ENCODE measurements around the gene RFX2.

RFX2 gene

DNA sequence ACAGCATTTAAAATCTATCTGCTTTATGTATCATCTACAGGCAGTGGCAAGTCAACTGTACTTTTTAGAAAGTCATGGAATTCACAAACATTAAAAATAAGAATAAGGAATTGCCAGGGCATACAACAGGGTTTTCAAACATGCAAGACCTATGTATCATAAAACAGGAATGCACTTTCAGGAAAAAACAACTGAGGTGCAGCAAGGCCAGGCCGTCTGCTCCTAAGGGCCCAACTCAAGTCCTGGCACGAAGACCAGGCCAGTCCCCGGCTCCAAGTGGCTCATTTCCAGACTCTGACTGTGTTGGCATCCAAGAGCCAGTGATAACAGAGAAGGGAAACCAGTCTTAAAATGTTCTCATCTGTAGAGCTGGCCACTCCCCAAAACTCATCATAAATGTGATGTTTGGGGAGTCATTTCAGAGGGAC, 7.1 kb downstream of the RFX2 start:
- no peak for DNase-seq

DNA sequence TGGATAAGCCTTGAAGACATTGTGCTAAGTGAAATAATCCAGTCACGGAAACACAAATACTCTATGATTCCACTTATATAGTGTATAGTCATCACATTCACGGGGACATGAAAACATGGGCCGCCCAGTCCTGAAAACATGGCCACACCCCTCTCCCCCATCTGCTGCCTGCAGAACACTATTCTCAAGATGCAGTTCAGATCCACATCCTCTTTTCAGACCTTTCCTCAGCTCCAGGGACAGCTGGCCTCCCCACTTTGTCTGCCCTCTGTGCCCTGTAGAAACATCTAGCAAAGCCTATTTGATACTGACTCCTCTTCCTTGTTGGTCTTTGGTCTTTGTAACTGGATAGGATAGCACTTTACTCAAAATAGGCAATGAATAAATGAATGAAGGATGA, 8.3 kb downstream of the RFX2 start:
- no peak for DNase-seq

DNA sequence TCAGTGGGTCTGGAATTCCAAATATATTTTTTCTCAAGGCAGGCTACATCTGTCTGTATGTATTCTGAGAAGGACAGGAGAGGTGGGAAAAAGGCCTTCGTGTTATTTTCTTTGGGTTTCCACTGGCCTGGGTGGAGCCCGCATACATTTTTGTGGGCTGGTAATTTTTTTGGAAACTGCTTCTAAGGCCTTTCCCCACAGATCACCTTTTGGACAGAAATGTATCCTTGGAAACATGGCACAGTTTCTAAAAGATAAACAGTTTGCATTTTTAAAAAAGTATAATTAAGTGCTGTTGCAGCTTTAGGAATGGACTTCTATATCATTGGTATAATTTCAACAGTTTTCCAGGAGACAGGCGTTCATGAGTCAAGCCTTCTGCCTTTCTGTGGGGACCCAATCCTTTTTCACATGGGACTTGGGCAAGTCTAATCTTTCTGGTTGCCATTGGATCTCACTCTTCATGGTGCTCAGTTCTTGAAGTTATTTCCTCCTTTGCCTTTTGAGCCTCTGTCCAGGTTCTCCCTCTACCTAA, 8.9 kb downstream of the RFX2 start:
- no peak for DNase-seq

DNA sequence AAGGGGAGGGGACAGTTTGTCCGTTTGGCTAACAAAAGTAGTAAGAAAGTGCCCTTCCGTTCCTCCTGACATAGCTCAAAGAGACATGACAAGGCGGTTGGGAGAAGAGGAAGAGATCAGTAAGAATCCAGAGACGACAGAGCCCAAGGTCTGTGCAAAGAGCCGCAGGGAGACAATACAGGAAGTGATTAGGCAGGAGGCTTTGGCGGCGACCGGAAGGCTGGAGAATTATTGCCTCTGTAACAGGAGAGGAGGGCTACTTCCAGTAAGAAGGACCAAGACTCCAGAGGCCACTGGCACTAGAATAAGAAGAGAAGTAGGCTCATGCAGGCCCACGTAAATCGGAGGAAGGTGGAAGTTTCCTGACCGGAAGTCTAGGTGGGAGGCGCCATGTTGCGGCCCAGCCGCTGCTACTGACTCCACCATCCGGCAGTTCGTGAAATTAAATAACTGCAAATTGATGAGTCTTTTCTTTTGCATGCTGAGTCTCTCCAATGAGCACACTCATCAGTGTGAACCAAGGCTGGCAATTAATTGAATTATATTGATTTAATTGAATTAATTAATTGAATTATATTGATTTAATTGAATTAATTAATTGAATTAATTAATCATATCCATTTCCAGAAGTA, 9.9 kb downstream of the RFX2 start:
- no peak for DNase-seq

DNA sequence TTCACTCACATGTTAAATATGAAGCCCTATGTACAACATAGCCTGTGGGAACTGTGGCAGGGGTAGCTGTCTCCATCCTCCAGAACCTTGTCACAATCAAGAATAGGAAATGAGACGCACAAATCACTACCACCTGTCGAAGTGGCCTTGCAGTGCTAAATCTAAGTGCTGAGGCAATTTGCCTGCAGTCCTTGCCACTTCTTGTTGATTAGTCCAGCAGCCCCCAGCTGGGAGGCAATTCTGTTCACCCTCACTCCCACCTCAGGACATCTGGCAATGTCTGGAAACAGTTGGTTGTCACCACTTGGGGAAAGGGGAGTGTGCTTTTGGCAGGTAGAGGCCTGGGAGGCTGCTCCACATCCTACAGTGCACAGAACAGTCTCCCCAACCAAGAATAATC, 10.7 kb downstream of the RFX2 start:
- DNase-seq = no peak

DNA sequence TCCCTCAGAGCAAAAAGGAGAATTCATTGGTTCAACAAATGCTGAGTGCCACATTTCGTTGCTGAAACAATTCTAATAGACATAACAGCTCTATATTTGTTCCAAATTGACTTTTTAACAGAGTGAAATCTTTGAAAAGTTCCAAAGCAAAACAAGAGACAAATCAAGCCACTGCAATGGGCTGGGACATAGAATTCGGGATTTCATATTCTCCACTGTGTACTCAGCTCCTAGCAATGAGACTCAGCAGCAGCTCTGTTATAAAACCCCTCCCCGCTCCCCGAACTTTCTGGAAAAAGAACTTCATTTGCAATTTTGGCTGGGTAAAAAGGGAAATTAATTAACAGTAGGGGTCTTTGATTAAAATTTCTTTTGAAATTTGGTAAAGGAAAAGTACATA, 11.3 kb downstream of the RFX2 start:
- no peak for DNase-seq

DNA sequence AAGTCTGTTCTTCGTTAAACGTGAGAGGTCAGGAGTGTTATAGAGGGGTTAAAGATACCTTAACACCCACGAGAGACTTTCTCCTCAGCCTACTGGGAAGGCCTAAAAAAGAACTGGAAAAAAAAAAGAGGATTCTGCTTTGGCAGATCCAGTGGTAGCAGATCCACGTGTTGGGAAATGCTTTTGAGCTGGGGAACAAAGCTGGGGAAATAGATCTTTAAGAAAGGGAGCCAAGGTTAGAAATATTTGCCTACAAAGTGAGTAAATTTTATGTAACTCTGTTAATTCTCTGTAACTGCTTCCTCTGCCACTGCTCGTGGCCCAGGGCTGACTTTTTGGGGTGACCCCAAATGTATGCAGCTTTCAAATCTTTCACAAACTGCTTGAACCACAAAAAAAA, 11.7 kb downstream of the RFX2 start:
- DNase-seq = no peak

DNA sequence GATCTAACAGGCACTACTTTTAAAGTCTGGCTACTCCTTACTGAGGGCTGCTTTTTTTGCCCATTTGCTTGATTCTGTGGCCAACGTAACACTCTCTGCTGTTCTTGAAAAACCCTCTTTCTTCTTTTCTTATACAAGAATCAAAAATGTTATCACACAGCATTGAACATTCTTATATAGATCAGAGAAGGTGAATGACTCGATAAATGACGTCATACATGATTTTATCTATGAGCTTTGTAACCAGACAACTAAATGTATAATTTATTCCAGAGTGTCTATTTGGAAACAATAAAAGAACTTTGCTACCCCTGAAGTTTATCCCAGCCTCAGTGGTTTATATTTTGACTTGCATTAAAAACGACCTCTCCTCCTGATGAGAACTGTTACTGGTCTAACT, 12.4 kb downstream of the RFX2 start:
- DNase-seq = no peak

DNA sequence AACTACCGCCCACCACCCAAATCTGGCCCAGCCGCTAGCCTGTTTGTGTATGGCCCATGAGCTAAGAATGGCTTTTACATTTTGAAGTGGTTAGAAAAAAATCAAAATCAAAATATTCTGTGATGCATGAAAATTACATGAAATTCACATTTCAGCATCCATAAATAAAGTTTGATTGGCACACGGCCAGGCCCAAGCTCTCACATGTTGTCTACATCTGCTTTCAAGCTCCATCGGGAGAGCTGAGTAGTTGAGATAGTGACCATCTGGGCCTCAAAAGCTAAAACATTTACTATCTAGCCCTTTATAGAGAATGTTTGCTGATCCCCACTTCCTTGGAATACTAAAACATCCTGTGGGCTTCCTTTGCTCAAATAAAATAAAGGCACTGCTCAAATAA, 14.5 kb downstream of the RFX2 start:
- no peak for DNase-seq

DNA sequence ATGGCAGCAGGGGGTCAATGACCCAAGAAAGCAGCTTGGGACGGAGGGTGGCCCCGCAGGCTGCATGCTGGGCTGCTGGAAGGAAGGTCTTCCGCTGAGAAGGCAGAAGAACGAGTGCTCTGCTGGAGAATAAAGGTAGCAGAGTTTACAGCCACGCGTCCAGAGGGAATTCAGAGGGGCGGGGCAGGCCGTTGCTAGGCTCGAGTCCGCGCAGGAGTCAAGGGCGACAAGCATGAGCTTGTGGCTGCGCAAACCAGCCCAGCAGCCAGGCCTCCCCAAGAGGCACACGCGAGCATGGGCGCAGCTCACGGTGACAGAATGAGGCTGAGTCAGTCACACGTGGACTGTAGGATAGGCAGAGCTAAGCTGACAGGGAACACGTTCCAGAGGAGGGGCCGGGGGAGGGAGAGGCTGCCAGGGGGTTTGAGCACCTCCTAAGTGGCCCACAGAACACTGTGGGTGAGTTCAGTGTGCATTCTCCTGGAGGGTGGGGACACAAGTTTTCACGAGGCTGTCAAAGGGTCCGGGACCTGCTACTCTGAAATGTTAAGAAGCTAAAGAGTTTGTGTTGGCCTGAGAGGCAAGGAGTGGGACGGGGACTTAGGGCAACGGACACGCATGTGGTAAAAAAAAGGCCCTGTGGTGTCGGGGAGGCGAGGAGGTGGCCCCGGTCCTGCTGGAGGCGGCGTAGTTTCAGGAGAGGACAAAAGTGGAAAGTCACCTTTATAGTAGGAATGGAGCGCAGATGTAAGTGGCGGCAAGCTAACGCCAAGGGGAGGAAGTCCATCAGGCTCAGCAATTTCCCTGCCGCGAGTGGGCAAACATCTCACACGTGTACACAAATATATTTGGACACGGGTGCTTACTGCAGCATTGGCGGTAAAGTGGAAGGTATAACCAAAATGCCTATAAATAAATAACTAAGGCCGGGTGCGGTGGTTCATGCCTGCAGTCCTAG, 17.7 kb downstream of the RFX2 start:
- DNase-seq = peak; percentile 62

DNA sequence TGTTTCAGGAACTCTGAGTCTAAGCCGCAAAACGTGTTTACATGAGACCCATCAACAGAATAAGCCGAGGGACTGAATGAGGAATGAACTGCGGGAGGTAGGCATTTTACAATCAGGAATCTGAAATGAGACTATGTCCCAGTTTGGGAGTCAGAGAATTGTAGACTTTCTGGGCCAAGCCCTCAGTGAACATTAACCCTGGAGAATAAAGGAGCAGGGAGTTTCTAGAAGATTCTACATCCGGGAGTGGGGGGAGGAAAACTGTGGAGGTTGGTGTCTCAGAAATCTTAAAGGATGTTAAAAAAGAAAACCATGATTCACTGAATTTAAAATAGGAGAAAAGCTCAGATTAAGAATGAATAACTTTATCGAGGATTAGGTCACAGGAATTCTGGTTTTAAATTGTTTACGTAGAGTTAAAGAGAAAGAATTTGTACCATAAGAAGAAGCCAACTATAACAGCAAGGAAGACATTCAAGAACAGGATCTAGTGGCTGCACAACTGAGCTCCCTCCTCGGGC, 18.5 kb downstream of the RFX2 start:
- no peak for DNase-seq

DNA sequence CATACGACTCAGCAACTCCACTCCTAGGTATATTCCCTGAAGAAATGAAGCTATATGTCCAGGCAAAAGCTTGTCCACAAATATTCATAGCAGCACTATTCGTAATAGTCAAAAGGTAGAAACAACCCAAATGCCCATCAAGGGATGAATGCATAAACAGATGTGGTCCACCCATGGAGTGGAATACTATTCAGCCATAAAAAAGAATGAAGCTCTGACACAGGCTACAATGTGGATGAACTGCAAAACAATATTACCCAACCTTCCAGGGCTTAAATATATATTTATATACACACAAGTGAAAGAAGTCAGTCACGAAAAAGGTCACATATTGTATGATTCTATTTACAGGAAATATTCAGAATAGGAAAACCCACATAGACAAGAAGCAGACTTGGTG, 19.7 kb downstream of the RFX2 start:
- DNase-seq = no peak

DNA sequence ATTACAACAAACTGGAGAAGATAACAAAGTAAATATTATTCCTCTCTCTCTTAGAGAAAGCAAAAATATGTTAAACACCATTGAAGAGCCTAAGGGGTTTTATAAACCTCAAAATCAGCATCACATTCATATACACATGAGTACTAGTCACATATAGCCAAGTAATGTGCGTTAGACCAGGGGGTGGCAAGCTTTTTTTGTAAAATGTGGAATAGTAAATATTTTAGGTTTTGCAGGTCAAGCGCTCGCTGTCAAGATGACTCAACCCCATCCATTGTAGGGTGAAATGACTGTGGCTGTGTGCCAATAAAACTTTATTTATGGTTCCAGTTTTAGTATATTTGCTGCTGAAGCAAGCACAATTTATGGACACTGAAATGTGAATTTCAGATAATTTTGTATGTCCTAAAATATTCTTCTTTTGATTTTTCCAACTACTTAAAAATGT, 21.7 kb downstream of the RFX2 start:
- DNase-seq = no peak

DNA sequence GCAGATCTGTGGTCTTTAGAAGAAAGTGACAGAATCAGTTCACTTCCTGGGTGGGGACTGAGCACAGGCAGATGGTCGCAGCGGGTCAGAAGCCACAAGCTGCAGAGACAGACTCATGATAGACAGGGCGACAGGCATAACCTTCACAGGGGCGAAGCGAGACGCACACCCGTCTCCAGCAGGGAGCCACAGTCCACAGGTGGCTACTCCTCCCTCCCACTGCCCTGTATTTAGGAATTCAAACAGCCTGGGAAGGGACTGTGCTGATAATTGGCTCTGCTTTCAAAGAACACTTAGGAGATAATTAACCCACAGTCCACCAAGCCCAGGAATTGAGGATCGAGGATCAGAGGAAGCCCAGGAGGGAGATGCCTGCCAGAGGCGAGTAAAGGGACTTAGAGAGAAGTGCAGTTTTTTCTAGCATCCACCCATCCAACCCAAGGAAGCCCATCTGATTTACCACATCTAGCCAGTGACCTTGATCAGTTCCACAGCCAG, 23.2 kb downstream of the RFX2 start:
- peak; percentile 31 for DNase-seq

DNA sequence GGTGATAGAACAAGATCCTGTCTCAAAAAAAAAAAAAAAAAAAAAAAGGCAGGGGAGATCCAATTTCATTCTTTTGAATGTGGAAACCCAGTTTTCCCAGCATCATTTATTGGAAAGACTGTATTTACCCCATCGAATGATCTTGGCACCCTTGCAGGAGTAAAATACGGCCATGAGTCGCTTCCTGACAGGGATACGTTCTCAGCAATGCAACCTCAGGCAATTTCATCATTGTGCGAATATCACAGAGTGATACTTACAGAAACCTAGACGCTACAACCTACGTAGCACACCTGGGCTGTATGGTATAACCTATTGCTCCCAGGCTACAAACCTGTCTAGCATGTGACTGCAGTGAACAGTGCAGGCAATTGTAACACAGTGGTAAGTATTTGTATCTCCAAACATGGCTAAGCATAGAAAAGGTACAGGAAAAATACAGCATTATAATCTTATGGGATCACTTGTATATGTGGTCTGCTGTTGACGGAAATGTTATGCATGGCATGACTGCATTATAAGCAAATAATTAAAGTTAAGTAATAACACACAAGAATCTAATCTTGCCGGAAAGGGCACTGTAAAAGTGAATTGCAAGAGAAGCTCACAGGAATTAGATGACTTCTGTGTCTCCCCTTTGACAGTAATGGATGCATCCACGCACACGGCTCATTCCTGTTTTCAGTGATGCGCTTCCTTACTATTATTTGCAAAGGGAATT, 24.1 kb downstream of the RFX2 start:
- no peak for DNase-seq

DNA sequence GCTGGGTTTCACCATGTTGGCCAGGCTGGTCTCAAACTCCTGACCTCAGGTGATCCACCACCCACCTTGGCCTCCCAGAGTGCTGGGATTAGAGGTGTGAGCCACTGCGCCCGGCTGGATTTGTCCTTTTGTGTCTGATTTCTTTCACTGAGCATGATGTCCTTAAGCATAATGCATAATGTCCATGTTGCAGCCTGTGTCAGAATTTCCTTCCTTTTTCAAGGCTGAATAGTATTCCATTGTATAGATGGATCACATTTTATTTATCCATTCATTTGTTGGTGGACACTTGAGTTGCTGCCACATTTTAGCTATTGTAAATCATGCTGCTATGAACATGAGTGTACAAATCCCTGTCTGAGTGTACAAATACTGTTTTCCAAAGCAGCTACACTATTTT, 25.5 kb downstream of the RFX2 start:
- no peak for DNase-seq

DNA sequence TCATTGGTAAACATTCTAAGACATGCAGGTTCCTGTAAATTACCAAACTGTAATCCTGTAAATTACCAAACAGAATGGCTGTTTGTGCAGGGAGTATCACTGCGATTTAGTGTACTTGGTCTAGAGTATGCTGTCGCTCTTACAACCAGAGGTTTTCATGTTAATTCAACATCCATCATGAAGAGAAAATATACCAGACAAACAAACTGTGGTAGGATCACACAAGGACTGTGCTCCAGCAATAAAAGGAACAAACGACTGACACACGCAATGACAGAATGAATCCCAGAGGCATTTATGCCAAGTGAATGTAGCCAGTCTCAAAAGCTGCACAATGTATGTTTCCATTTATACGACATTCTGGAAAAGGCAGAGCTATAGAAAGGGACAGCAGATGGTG, 31.2 kb downstream of the RFX2 start:
- no peak for DNase-seq

DNA sequence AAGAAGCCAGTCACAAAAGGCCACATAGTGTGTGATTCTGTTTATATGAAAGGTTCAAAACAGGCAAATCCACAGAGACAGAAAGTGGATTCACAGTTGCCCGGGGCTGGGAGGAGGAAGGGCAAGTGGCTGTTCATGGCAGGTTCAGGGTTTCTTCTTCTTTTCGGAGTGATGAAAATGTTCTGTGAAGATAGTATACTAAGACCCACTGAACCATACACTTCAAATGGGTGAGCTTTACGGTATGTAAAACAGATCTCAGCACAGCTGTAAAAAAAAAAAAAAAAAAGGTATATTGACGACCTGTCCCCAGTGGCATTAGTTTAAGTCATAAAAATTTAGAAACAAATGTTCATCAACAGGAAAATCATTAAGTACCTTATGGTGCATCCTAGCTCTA, 32.2 kb downstream of the RFX2 start:
- no peak for DNase-seq

DNA sequence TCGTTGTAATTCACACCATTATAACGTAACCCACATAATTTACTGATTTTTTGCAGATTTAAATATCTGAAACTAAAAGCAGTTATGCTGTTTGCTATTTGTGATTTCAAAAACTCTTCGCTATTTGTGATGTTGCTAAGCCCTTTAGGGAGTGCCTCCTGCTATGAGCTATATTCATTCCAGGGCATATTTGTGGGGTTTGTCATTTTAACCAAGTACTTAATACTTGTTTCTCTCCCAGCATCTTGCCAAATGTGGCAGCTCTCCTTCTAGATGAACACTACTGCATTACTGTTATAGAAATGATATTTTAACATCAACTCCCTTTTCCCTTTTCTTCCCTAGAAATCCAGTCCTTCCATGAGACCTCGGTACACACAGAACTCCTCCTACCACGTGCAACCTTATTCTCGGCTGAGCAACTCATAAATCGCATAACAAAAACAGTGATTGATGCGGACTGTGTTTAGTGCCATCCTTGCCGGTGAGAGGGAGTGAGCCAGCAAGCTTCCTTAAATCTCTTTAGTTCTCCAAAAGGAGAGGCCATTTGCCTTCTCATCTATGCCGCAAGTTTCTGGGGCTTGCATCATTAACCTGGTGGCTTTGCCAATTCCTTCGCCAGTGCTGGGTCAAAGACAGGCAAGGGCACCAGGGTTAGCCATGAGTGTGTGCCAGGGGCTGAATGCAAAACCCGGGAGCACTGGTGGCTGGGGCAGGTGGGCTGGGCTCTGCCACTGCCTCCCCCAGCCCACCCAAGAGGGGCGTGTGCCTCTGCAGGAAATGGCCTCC, 33.4 kb downstream of the RFX2 start:
- DNase-seq = no peak

DNA sequence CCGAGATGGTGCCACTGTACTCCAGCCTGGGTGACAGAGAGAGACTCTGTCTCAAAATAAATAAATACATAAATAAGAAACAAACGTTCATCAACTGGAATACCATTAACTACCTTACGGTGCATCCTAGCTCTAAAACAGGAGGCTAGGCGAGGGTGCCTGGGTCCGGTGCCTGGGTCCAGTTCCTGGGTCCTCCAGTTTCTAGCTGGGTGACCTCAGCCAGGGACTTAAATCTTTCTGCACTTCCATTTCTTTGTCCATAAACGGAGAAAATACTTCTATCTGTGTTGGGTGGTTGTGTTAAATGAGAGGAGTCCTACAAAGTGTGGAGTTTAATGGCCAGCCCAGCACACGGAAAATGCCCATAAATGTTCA, 34.0 kb downstream of the RFX2 start:
- DNase-seq = no peak

DNA sequence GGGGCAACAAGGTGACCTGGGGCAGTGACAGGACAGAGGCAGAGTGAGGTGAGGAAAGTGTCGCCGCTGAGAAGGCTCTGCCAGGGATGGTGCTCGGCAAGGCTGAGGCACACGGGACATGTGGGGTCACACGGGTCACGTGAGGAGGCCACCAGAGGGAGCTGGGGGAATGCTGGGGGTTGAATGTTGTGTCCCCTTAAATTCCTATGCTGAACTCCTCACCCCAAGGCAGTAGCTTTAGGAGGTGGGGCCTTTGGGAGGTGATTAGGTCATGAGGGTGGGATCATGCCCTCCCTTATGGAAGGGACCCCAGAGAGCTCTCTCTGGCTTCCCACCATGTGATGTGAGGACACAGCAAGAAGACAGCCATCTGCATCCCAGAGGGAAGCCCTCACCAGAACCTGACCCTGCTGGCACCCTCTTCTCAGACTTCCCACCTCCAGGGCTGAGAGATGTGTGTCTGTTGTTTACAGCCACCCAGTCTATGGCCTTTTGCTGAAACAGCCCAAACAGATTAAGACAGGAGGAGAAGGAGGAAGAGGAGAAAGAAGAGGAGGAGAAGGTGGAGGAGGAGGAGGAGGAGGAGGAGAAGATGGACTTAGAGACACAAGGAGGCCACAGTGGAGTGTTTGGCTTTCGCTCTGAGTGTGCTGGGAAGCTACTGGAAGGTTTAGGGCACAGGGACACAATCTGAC, 35.4 kb downstream of the RFX2 start:
- no peak for DNase-seq

Data from NCI-H1105 (cell line).